HG03378 (cell line): ENCODE measurements around the gene PLEKHG4B.
"Not testable (repeated sequence)": the region's sequence is repeated elsewhere in the genome, so short reads cannot be mapped to it uniquely, and the experiment has no call there.

Experiments used
- ATAC-seq: cut with Tn5 transposase; IDR thresholded peaks from one replicate; pipeline ENCODE4 v1.9.1; 2021; ENCODE audit warnings: mild to moderate bottlenecking, moderate library complexity; ENCODE audit not compliant: unreplicated experiment

Gene PLEKHG4B

GRCh38 chr5:154826-155225, 62.9 kb downstream of the PLEKHG4B start:
- ATAC-seq = no peak

DNA sequence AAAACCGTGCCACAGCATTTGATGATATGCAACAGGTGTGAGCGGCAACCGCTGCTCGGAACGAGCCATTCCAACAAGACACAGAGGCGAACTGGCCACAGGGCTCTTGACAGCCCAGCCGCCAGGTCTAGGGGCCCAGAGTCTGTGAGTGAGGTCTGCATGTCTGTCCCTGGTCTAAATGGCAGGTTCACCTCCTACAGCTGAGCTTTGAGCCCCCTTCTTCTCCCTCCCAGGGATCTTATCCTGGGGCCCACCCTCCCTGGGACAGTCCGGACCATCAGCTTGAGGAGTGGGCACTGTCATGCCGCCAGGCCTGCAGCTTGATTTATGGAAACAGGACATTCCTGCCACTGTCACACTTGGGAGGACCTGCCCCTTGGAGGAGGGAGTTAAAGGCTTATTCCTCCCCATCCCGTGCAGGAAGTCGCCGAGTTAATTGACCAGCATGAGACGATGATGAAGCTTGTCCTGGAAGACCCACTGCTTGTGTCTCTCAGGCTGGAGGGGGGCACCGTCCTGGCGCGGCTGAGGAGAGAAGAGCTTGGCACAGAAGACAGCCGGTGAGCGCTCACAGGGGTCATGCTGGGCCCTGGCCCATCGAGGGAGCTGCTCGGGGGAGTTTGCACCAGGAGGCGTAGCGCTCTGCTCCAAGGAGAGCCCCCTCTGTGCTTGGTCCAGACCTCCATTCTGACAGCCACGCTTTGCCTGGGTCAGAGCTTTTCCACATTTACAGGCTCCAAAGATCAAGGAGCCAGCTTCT, 63.9 kb downstream of the PLEKHG4B start:
- no peak for ATAC-seq

DNA sequence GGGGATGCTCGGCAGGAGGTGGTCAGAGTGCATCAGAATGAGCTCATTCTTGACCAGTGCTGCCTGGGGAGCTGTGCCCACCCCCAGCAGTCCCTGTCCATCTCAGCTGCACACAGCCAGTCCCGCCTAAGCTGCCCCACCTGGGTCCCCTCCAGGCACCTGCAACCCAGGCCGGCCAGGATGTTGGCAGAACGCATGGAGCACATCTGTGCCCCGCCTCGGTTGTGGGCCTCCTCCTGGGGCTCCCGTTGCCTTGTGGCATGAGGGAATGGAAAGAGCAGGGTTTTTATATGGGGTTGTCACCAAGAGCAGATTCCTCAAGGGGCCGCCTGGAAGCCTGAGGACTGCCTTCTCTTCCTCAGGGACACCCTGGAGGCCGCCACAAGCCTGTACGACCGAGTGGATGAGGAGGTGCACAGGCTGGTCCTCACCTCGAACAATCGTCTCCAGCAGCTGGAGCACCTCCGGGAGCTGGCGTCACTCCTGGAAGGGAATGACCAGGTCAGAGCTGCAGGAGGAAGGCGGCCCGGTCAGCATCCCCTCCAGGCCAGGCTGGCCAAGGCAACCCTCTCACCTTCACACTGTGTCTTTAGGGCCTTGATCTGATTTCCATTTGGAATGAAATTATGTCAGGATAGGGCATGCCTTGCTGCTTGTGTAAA, 64.6 kb downstream of the PLEKHG4B start:
- no peak for ATAC-seq

DNA sequence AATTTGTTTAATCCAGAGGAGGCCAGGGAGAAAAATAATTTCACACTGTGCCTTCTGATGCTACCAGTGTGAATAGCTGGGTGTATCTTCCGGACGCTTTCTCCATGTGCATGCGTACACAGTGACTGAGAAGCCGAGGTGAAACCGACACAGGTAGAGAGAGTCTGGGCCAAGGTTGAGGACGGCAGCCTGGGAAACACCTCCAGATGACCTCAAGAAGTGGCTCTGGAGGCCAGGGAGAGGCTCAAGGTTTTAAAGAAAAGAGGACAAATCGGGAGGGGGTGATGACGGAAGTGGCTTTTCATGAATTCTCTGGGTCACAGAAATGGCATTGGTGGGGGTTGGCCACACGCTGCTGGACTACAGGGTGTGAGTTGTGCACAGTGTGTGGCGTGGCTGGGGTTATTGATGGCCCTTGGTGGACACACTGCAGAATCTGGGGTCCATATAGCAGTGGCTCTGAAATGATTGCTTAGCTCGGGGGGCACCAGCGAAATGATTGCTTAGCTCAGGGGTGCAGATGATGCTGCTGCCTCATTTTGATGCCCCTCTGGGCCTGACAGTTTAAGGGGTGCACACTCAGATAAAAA, 65.3 kb downstream of the PLEKHG4B start:
- no peak for ATAC-seq

DNA sequence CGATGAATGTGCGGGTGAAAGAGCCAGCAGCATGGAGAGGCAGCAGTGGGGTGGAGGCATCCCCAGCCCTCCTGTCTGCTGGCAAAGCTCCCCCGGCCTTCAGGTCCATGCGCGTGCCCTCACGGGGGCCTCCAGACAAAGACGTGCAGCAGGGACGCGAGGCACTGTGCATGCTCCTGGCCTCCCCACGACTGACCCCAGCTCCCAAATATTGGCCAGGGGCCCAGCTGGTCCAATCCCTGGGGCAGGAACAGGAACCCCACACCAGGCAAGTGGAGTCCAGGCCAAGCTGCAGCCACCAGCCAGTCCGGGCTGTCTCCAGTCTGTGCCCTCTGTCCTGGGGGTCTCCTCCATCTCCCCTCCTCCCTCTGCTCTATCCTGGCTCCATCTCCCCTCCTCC, 65.8 kb downstream of the PLEKHG4B start:
- no peak for ATAC-seq

- no peak for ATAC-seq
Observed at GRCh38 chr5:158807-159447, 67.0 kb downstream of the PLEKHG4B start.

GRCh38 chr5:159448-160172, 67.6 kb downstream of the PLEKHG4B start:
- no peak for ATAC-seq

GRCh38 chr5:160173-160510, 68.2 kb downstream of the PLEKHG4B start:
- ATAC-seq = no peak

GRCh38 chr5:160921-161802, 69.2 kb downstream of the PLEKHG4B start:
- no peak for ATAC-seq

DNA sequence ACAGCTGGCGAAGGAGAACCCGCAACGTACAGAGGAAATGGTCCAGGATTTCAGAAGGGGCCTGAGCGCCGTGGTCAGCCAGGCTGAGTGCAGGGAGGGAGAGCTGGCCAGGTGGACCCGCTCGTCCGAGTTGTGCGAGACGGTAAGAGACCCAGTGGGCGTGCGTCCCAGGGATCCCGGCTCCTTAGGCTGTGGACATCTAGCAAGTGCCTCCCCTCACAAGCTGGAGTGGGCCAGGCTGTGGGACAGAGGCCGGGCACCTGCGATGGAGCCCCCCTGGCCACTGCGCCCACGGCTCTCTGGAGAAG, 69.8 kb downstream of the PLEKHG4B start:
- ATAC-seq = no peak

DNA sequence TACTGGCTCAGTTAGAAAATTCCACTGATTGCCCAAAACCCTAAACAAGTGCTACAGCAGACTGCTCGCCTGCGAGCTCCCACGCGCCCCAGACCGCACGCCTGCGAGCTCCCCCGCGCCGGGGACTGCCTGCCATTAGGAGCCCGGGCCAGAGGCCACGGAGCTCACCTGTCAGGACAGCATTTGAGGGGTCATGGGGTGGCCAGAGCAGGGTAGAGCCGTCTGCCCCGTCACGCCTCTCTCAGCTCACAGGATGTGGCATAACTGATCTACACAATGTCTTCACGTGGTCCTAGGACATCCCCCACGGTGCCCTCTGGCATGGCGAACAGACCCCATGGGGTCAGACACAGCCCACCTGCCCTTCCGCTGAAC, 70.2 kb downstream of the PLEKHG4B start:
- no peak for ATAC-seq

- no peak for ATAC-seq
Observed at GRCh38 chr5:162565-163337, 70.8 kb downstream of the PLEKHG4B start.

DNA sequence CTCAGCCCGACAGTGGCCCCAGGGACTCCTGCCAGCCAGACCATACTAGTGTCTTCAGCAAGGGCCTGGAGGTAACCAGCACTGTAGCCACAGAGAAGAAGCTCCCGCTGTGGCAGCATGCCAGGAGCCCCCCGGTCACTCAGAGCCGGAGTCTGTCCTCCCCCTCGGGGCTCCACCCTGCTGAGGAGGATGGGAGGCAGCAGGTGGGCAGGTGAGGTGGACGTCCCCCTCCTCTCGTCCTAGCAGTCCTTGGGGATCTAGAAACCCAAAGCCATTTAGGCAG, 71.3 kb downstream of the PLEKHG4B start:
- ATAC-seq = no peak

DNA sequence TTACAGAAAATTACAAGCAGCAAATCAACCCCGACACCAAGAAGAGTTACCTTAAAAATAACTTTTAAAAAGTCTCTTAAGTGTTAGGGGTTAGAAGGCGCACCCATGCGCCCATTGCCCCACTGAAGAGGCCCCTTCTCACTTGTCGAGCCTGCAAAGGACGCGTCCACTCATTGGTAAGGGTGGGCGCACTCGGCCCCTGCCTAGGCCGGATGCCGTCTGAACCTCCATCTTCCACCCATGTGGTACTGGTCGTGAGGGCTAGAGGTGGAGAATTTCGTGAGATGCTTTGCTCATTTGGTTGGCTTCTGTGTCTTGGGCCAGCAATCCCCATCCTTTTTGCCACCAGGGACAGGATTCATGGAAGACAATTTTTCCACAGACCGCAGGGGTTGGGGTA, 71.9 kb downstream of the PLEKHG4B start:
- ATAC-seq = no peak

DNA sequence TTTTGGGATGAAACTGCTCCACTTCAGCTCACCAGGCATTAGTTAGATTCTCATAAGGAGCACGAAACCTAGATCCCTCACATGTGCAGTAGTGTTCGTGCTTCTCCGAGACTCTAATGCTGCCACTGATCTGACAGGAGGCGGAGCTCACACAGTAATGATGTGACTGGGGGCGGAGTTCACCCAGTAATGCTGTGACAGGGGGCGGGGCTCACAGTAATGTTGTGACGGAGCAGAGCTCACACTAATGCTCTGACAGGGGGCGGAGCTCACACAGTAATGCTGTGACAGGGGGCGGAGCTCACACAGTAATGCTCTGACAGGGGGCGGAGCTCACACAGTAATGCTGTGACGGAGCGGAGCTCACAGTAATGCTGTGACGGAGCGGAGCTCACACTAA, 72.3 kb downstream of the PLEKHG4B start:
- no peak for ATAC-seq

DNA sequence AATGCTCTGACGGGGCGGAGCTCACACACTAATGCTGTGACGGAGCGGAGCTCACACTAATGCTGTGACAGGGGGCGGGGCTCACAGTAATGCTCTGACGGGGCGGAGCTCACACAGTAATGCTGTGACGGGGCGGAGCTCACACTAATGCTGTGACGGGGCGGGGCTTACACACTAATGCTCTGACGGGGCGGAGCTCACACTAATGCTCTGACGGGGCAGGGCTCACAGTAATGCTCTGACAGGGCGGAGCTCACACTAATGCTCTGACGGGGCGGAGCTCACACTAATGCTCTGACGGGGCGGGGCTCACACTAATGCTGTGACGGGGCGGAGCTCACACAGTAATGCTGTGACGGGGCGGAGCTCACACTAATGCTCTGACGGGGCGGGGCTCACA, 72.8 kb downstream of the PLEKHG4B start:
- not testable (repeated sequence) for ATAC-seq

DNA sequence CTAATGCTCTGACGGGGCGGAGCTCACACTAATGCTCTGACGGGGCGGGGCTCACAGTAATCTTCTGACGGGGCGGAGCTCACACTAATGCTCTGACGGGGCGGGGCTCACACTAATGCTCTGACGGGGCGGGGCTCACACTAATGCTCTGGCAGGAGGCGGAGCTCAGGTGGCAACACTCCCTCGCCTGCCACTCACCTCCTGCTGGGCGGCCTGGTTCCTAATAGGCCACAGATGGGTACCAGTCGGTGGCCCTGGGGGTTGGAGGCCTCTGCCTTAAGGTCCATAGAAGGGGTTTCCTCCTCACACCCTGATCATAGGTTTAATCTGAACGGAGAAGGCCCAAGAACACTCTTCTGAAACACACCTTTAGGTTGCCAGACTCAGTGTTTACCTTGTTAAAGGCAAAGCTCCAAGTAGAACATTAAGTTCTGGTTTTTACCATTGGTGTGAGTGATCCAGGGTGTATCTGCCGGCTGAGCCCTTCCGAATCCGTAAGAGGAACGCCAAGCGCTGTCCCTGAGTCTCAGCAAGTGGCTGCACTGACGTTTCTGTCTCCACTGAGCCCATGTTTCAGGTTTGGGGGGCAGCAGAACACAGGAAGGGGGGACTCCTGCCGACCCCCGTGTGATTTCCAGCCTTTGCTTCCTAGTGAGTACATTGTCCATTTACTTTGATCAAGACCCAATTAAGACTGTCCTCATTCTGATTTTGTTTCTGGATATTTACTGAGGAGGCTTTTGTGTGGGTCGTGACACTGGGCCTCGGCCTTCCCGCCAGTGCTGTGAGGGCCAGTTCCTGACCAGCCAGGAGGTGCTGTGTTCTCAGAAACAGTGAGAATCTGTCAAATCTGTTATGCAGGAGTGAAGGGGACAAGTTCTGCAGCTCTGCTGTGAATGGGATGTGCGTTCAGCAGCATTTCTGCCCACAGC, 74.7 kb downstream of the PLEKHG4B start:
- no peak for ATAC-seq

DNA sequence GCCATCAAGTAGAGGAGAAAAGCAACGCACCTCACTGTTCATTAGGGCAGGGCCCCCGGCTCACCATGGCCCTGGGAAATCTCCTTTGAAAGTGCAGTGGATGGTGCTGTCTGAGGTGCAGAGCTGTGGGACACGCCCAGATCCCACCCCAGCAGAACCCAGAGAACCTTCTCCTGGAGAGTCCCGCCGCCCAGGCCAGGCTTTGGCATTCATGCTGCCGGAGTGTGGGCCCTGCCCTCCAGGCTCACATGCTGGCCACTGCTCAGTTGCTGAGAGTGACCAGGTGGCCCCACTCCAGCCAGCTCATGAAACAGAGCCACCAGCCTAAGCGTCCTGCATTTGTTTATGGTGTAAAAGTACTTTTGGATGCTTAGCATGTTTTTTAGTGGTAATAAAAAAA, 75.5 kb downstream of the PLEKHG4B start:
- ATAC-seq = no peak
